ENCODE results near the gene NEURL1. TPM values are rescaled to one million over a fixed set of nuclear protein-coding genes. Genes with fewer than 3 reads are reported as not detected.

The NEURL1 gene
- total RNA-seq, 1 donor from 2014 or later, result 1.8 TPM

DNA sequence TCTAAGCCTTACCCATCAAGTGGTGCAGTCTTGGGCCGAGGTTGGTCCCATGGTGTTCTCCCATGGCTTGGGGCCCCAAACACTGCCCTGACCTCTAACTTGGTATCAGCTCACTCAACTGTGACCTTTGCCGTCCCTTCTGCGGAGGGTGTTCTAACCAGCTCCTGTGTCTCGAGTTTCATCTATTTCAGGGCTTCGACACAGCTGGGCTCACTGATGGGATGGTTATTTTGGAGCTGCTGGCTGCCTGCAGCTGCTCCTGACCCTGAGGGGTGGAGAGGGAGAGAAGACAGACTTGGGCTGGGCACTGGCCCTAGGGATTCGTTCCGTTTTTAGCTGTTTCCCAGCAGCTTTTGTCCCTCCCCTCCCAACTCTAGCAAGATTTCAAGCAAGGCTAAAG is 86.9 kb downstream of the NEURL1 start:
- TF ChIP-seq, protein P1, sequence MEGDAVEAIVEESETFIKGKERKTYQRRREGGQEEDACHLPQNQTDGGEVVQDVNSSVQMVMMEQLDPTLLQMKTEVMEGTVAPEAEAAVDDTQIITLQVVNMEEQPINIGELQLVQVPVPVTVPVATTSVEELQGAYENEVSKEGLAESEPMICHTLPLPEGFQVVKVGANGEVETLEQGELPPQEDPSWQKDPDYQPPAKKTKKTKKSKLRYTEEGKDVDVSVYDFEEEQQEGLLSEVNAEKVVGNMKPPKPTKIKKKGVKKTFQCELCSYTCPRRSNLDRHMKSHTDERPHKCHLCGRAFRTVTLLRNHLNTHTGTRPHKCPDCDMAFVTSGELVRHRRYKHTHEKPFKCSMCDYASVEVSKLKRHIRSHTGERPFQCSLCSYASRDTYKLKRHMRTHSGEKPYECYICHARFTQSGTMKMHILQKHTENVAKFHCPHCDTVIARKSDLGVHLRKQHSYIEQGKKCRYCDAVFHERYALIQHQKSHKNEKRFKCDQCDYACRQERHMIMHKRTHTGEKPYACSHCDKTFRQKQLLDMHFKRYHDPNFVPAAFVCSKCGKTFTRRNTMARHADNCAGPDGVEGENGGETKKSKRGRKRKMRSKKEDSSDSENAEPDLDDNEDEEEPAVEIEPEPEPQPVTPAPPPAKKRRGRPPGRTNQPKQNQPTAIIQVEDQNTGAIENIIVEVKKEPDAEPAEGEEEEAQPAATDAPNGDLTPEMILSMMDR (conservative IDR thresholded peaks at IDR 0.05), result no peak
- no peak overlapping the region for H3K27ac Mint-ChIP-seq (ENCODE audit: unreplicated experiment)
- no peak overlapping the region for H3K4me3 Mint-ChIP-seq
- peaks cover 5% of the 10 kb centered on the region for H3K4me1 Mint-ChIP-seq
- no peak for DNase-seq (ENCODE audit: low read depth, low spot score)
- no peaks in the 10 kb centered on the region for H3K27me3 Mint-ChIP-seq (ENCODE audit: low read depth)
- H3K9me3 Mint-ChIP-seq, result no peaks in the 10 kb centered on the region
- H3K36me3 Mint-ChIP-seq (ENCODE audit: low read depth), result peaks cover 2% of the 10 kb centered on the region

DNA sequence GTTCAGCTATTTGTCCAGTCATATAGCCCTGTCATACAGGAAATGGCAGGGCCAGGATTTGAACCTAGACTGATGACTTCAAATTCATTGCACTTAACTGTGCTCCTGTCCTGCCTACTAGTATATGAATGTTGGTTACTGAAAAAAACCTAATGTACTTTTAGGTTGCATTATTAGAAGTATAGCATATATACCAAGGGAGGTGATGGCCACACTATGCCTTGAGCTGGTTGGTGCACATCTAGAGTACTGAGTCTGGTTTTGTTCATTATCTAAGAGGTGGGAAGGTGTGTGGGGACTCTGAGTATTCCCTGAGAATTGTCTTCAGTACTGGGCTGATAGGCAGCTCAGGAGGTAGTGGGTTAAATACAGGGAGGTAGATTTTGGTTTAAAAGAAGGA is 88.0 kb downstream of the NEURL1 start:
- H3K27me3 Mint-ChIP-seq (ENCODE audit: low read depth), result no peaks in the 10 kb centered on the region
- H3K4me3 Mint-ChIP-seq, result no peak overlapping the region
- peaks cover 5% of the 10 kb centered on the region for H3K36me3 Mint-ChIP-seq (ENCODE audit: low read depth)
- no peaks in the 10 kb centered on the region for H3K9me3 Mint-ChIP-seq
- H3K4me1 Mint-ChIP-seq, result peaks cover 5% of the 10 kb centered on the region
- TF ChIP-seq, protein P1 (conservative IDR thresholded peaks at IDR 0.05), result no peak
- no peak overlapping the region for H3K27ac Mint-ChIP-seq (ENCODE audit: unreplicated experiment)
- DNase-seq (ENCODE audit: low read depth, low spot score), result no peak

DNA sequence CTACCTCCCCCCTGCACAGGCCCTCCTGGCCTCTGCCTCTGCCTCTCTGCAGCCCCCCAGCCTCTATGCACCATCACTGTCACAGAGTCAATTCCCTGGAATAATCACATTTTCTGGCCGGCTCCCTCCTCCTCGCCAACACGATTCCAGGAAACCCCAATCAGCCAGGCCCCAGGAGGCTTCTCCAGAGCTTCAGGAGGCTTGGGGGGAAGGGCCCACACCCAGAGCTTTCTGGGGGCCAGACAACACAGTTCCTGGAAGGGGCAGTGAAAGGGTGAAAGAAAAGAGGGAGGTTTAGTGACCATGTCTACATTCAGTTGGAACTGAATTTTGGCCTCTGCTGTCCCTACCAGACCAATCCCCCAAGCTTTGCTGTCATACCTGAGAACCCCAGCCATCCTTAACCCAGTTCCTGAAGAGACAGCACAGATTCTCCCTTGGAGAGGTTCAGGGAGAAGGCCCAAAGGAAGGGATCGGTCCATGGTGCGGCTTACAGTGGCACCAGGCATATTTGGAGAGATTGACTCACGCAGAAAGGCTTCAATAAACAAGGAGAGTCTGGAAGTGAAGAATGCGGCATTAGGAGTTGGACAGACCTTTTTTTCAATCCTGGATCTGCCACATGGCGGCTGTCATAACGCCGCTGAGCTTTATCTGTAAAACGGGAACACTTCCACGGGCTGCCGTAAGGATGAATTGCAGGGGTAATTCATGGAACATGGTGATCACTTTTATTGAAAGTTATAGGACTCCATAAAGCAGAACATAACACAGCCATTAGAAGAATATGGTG is 89.0 kb downstream of the NEURL1 start:
- Mint-ChIP-seq H3K4me3 (no peak overlapping the region), H3K36me3 (ENCODE audit: low read depth) (peaks cover 13% of the 10 kb centered on the region), H3K27ac (ENCODE audit: unreplicated experiment) (no peak overlapping the region), H3K4me1 (peaks cover 5% of the 10 kb centered on the region), H3K9me3 (no peaks in the 10 kb centered on the region), H3K27me3 (ENCODE audit: low read depth) (no peaks in the 10 kb centered on the region)
- no peak for DNase-seq (ENCODE audit: low read depth, low spot score)
- TF ChIP-seq, protein P1 (conservative IDR thresholded peaks at IDR 0.05), result no peak

DNA sequence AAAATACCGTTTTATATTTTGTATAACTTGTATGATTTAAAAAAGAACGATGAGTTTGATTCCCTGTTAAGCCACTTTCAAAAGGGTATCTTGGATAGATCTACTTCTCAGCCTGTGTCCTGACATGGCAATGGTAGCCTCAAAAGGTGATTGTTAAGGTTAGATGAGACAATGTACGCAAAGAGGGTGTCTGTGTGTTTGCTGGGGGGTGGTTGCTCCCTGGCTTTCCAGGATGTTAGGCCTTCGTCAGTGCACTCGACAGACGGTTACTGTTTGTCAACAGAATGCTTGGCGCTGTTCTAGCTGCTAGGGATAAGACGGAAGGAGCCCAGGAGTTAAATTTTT is 90.3 kb downstream of the NEURL1 start:
- Mint-ChIP-seq H3K27me3 (ENCODE audit: low read depth) (no peaks in the 10 kb centered on the region), H3K9me3 (no peaks in the 10 kb centered on the region), H3K27ac (ENCODE audit: unreplicated experiment) (no peak overlapping the region), H3K36me3 (ENCODE audit: low read depth) (peaks cover 17% of the 10 kb centered on the region), H3K4me3 (no peak overlapping the region), H3K4me1 (peaks cover 5% of the 10 kb centered on the region)
- no peak for DNase-seq (ENCODE audit: low read depth, low spot score)
- TF ChIP-seq, protein P1 (conservative IDR thresholded peaks at IDR 0.05), result no peak

DNA sequence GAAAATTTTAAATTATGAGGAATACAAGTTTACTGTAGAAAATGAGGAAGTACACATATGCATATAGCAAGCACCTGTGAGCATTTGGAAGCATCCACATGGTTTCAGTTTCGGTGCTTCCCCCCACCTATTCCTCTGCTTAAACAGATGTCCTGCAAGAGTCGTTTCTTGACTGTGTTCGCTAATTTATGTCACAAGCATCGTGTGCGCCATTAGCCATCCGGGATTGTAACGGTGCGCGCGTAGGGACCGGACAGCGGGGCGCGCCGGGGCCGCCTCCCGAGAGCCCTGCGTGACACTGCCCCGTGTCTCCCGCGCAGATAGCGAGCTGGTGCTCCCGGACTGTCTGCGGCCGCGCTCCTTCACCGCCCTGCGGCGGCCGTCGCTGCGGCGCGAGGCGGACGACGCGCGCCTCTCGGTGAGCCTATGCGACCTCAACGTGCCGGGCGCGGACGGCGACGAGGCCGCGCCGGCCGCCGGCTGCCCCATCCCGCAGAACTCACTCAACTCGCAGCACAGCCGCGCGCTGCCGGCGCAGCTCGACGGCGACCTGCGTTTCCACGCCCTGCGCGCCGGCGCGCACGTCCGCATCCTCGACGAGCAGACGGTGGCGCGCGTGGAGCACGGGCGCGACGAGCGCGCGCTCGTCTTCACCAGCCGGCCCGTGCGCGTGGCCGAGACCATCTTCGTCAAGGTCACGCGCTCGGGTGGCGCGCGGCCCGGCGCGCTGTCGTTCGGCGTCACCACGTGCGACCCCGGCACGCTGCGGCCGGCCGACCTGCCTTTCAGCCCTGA is 90.9 kb downstream of the NEURL1 start:
- TF ChIP-seq, protein P1 (conservative IDR thresholded peaks at IDR 0.05), result no peak
- no peaks in the 10 kb centered on the region for H3K27me3 Mint-ChIP-seq (ENCODE audit: low read depth)
- H3K9me3 Mint-ChIP-seq, result no peaks in the 10 kb centered on the region
- H3K4me3 Mint-ChIP-seq, result no peak overlapping the region
- H3K27ac Mint-ChIP-seq (ENCODE audit: unreplicated experiment), result no peak overlapping the region
- H3K36me3 Mint-ChIP-seq (ENCODE audit: low read depth), result peaks cover 19% of the 10 kb centered on the region
- peaks cover 5% of the 10 kb centered on the region for H3K4me1 Mint-ChIP-seq
- DNase-seq (ENCODE audit: low read depth, low spot score), result no peak
